Measurements from ENCODE around the gene CREM.

Gene CREM

DNA sequence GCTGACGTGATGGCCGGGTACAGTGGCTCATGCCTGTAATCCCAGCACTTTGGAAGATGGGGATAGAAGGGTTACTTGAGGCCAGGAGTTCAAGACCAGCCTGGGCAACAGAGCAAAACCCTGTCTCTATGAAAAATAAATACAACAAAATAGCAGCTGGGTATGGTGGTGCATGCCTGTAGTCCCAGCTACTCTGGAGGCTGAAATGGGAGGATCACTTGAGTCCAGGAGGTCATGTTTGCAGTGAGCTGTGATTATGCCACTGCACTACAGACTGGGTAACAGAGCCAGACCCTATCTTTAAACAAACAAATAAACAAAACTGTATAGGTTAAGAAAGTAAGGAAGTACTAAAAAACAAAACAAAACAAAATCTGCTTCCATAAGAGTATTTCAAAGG lies 30.3 kb upstream of the CREM start:
- TF ChIP-seq FOXM1 (IDR thresholded peaks at IDR 0.05; ENCODE audit: borderline replicate concordance, low read depth) (no peak), CREB1 (IDR thresholded peaks at IDR 0.05; ENCODE audit: low read depth) (no peak), CEBPB (IDR thresholded peaks at IDR 0.05) (no peak), TCF12 (IDR thresholded peaks at IDR 0.05; ENCODE audit: low read depth) (no peak), TAF1 (IDR thresholded peaks at IDR 0.05; ENCODE audit: low read depth) (no peak), EGR1 (IDR thresholded peaks at IDR 0.05) (no peak), TEAD4 (IDR thresholded peaks at IDR 0.05) (no peak), RAD21 (IDR thresholded peaks at IDR 0.05; ENCODE audit: low read depth) (no peak), EP300 (IDR thresholded peaks at IDR 0.05; ENCODE audit: borderline replicate concordance) (no peak)
- TF ChIP-seq, protein P1, sequence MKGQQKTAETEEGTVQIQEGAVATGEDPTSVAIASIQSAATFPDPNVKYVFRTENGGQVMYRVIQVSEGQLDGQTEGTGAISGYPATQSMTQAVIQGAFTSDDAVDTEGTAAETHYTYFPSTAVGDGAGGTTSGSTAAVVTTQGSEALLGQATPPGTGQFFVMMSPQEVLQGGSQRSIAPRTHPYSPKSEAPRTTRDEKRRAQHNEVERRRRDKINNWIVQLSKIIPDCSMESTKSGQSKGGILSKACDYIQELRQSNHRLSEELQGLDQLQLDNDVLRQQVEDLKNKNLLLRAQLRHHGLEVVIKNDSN (IDR thresholded peaks at IDR 0.05), result no peak
- TF ChIP-seq, protein P2, sequence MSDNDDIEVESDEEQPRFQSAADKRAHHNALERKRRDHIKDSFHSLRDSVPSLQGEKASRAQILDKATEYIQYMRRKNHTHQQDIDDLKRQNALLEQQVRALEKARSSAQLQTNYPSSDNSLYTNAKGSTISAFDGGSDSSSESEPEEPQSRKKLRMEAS (IDR thresholded peaks at IDR 0.05), result no peak
- TF ChIP-seq, protein P3, sequence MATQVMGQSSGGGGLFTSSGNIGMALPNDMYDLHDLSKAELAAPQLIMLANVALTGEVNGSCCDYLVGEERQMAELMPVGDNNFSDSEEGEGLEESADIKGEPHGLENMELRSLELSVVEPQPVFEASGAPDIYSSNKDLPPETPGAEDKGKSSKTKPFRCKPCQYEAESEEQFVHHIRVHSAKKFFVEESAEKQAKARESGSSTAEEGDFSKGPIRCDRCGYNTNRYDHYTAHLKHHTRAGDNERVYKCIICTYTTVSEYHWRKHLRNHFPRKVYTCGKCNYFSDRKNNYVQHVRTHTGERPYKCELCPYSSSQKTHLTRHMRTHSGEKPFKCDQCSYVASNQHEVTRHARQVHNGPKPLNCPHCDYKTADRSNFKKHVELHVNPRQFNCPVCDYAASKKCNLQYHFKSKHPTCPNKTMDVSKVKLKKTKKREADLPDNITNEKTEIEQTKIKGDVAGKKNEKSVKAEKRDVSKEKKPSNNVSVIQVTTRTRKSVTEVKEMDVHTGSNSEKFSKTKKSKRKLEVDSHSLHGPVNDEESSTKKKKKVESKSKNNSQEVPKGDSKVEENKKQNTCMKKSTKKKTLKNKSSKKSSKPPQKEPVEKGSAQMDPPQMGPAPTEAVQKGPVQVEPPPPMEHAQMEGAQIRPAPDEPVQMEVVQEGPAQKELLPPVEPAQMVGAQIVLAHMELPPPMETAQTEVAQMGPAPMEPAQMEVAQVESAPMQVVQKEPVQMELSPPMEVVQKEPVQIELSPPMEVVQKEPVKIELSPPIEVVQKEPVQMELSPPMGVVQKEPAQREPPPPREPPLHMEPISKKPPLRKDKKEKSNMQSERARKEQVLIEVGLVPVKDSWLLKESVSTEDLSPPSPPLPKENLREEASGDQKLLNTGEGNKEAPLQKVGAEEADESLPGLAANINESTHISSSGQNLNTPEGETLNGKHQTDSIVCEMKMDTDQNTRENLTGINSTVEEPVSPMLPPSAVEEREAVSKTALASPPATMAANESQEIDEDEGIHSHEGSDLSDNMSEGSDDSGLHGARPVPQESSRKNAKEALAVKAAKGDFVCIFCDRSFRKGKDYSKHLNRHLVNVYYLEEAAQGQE (IDR thresholded peaks at IDR 0.05; ENCODE audit: low read depth), result no peak

- TF ChIP-seq TAF1 (IDR thresholded peaks at IDR 0.05; ENCODE audit: low read depth) (no peak), FOXM1 (IDR thresholded peaks at IDR 0.05; ENCODE audit: borderline replicate concordance, low read depth) (no peak), NFIC (IDR thresholded peaks at IDR 0.05) (no peak), EP300 (IDR thresholded peaks at IDR 0.05; ENCODE audit: borderline replicate concordance) (no peak), TCF12 (IDR thresholded peaks at IDR 0.05; ENCODE audit: low read depth) (no peak), CREB1 (IDR thresholded peaks at IDR 0.05; ENCODE audit: low read depth) (no peak), TEAD4 (IDR thresholded peaks at IDR 0.05) (no peak), RAD21 (IDR thresholded peaks at IDR 0.05; ENCODE audit: low read depth) (no peak), EGR1 (IDR thresholded peaks at IDR 0.05) (no peak), ZBTB7A (IDR thresholded peaks at IDR 0.05; ENCODE audit: low read depth) (no peak), CEBPB (IDR thresholded peaks at IDR 0.05) (no peak), YY1 (IDR thresholded peaks at IDR 0.05; ENCODE audit: low read depth) (no peak)
- TF ChIP-seq, protein P1 (IDR thresholded peaks at IDR 0.05), result no peak
- TF ChIP-seq, protein P2 (IDR thresholded peaks at IDR 0.05), result no peak
- TF ChIP-seq, protein P3 (IDR thresholded peaks at IDR 0.05; ENCODE audit: low read depth), result no peak
Measured at GRCh38 chr10:35097510-35097909, 29.1 kb upstream of the CREM start.

DNA sequence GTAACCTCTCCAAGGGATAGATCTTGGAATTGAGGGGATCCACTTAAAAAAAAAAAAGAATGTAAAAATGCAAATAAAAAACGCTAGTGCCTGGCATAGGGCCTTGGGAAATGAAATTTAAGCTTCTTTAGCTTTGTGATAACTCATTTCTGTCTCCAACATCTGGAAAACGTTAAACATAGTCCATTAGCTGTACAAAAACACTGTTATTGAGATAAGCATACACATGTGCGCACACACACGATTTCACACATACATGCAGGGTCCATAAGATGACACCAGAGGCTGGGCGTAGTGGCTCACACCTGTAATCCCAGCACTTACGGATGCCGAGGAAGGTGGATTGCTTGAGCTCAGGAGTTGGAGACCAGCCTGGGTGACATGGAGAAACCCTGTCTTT lies 22.8 kb upstream of the CREM start:
- TF ChIP-seq RAD21 (IDR thresholded peaks at IDR 0.05; ENCODE audit: low read depth) (no peak), CREB1 (IDR thresholded peaks at IDR 0.05; ENCODE audit: low read depth) (no peak), ZBTB7A (IDR thresholded peaks at IDR 0.05; ENCODE audit: low read depth) (no peak), TCF12 (IDR thresholded peaks at IDR 0.05; ENCODE audit: low read depth) (no peak), TAF1 (IDR thresholded peaks at IDR 0.05; ENCODE audit: low read depth) (no peak), NFIC (IDR thresholded peaks at IDR 0.05) (no peak), EP300 (IDR thresholded peaks at IDR 0.05; ENCODE audit: borderline replicate concordance) (no peak), CEBPB (IDR thresholded peaks at IDR 0.05) (no peak), TEAD4 (IDR thresholded peaks at IDR 0.05) (no peak)
- TF ChIP-seq, protein P1 (IDR thresholded peaks at IDR 0.05), result no peak
- TF ChIP-seq, protein P3 (IDR thresholded peaks at IDR 0.05; ENCODE audit: low read depth), result no peak
- TF ChIP-seq, protein P2 (IDR thresholded peaks at IDR 0.05), result no peak

DNA sequence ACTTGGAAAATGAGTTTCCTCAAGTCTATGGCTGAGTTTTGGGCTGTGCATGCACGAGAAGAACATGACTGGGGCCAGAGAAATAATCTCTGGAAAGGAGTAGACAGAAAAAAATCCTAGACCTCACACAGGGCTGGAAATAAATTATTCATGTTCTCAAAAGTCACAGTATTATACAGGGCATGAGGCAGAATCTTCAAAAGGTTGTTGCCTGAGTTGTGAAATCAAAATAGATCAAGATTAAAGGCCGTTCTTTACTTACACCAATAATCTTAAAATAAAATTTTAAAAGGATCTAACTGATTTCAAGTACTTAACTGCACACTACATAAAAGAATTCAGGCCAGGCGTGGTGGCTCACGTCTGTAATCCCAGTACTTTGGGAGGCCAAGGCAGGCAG lies 14.1 kb upstream of the CREM start:
- TF ChIP-seq, protein P3 (IDR thresholded peaks at IDR 0.05; ENCODE audit: low read depth), result no peak
- TF ChIP-seq, protein P2 (IDR thresholded peaks at IDR 0.05), result no peak
- TF ChIP-seq EP300 (IDR thresholded peaks at IDR 0.05; ENCODE audit: borderline replicate concordance), result no peak
- no peak for TF ChIP-seq CREB1 (IDR thresholded peaks at IDR 0.05; ENCODE audit: low read depth)
- TF ChIP-seq ZBTB7A (IDR thresholded peaks at IDR 0.05; ENCODE audit: low read depth), result no peak
- TF ChIP-seq TCF12 (IDR thresholded peaks at IDR 0.05; ENCODE audit: low read depth), result no peak
- TF ChIP-seq TAF1 (IDR thresholded peaks at IDR 0.05; ENCODE audit: low read depth), result no peak
- no peak for TF ChIP-seq EGR1 (IDR thresholded peaks at IDR 0.05)
- no peak for TF ChIP-seq FOXM1 (IDR thresholded peaks at IDR 0.05; ENCODE audit: borderline replicate concordance, low read depth)
- TF ChIP-seq RAD21 (IDR thresholded peaks at IDR 0.05; ENCODE audit: low read depth), result no peak
- no peak for TF ChIP-seq YY1 (IDR thresholded peaks at IDR 0.05; ENCODE audit: low read depth)
- TF ChIP-seq NFIC (IDR thresholded peaks at IDR 0.05), result no peak
- TF ChIP-seq, protein P1 (IDR thresholded peaks at IDR 0.05), result no peak
- no peak for TF ChIP-seq TEAD4 (IDR thresholded peaks at IDR 0.05)
- no peak for TF ChIP-seq CEBPB (IDR thresholded peaks at IDR 0.05)
